GM12878 (cell line): ENCODE results near the gene PSG11. TPM values are rescaled to one million over a fixed set of nuclear protein-coding genes. Genes with fewer than 3 reads are reported as not detected.
"Not testable (repeated sequence)": the region's sequence is repeated elsewhere in the genome, so short reads cannot be mapped to it uniquely, and the experiment has no call there.

Experiments used
- ATAC-seq: fragments of 200-7000 bp; cut with Tn5 transposase; 3 replicates; pipeline ENCODE4 v1.9.1; 2020; ENCODE audit warnings: mild to moderate bottlenecking, moderate library complexity
- BruUV-seq: library from RNA; stranded (reverse); fragments of 400-500 nt; replicated peaks from 2 replicates; lab custom pipeline; 2021; lab: Mats Ljungman, UMichigan
- CTCF ChIA-PET: fragments of 300-600 bp; sonication (Branson Sonifier 250); formaldehyde crosslinking; extraction: SDS; loops from one replicate; lab custom pipeline; 2021; ENCODE audit warnings: inconsistent platforms; lab: Yijun Ruan, JAX
- POLR2A ChIA-PET: fragments of 350-600 bp; formaldehyde crosslinking; extraction: SDS; loops from one replicate; lab custom pipeline; 2021; ENCODE audit warnings: inconsistent platforms; lab: Charles Lee
- RAD21 ChIA-PET: fragments of 300-600 bp; sonication (Branson Sonifier 250); formaldehyde crosslinking; loops from one replicate; lab custom pipeline; 2023; ENCODE audit warnings: antibody characterized with exemption; ENCODE audit not compliant: unreplicated experiment; lab: Charles Lee
- SMC1A ChIA-PET: fragments of 300-600 bp; sonication (Branson Sonifier 250); formaldehyde crosslinking; loops from one replicate; lab custom pipeline; 2023; ENCODE audit not compliant: unreplicated experiment, uncharacterized antibody; lab: Charles Lee
- DNase-seq: peaks from one replicate; pipeline ENCODE4 v3.0.0-alpha.2; 2011; ENCODE audit warnings: low read depth, low spot score
- FAIRE-seq: peaks from 3 replicates; lab custom pipeline; 2011; peaks lifted over from hg19 to GRCh38; lab: Jason Lieb, UNC
- H2AFZ ChIP-seq: 2 replicates; pipeline ENCODE4 v1.6.0; 2011; ENCODE audit warnings: low read depth, low read length, control low read depth; ENCODE audit not compliant: control insufficient read depth
- H3K27ac ChIP-seq: 2 replicates; pipeline ENCODE4 v1.5.1; 2011; ENCODE audit warnings: control low read depth; ENCODE audit not compliant: control insufficient read depth, insufficient read depth
- H3K27me3 ChIP-seq, 2 experiments: replicated peaks in 1 of 2; 2 replicates each; pipeline versions ENCODE4 v1.6.0 to v1.6.1; 2011; ENCODE audit warnings: low read length in 1 of 2; ENCODE audit not compliant: control insufficient read depth in 2 of 2, insufficient read depth in 2 of 2
- H3K36me3 ChIP-seq, 2 experiments: 2 replicates each; pipeline ENCODE4 v1.5.1; 2011; ENCODE audit warnings: low read length in 1 of 2; ENCODE audit not compliant: control insufficient read depth in 2 of 2, insufficient read depth in 2 of 2
- H3K4me1 ChIP-seq: 2 replicates; pipeline ENCODE4 v1.6.1; 2011; ENCODE audit warnings: mild to moderate bottlenecking, low read length, moderate library complexity, mixed read lengths; ENCODE audit not compliant: control insufficient read depth, insufficient read depth
- H3K4me2 ChIP-seq: 2 replicates; pipeline ENCODE4 v1.6.0; 2011; ENCODE audit warnings: control low read depth; ENCODE audit not compliant: control insufficient read depth, insufficient read depth
- H3K4me3 ChIP-seq: fragments of 200-600 bp; sonication (generic); 2 replicates; pipeline ENCODE4 v1.5.1; 2016
- H3K79me2 ChIP-seq: 2 replicates; pipeline ENCODE4 v1.6.0; 2011; ENCODE audit warnings: low read length; ENCODE audit not compliant: control insufficient read depth, insufficient read depth
- H3K9ac ChIP-seq: 2 replicates; pipeline ENCODE4 v1.8.0; 2011; ENCODE audit warnings: low read length, control low read depth, mixed read lengths; ENCODE audit not compliant: control insufficient read depth, insufficient read depth
- H3K9me3 ChIP-seq: replicated peaks from 3 replicates; pipeline ENCODE4 v1.5.1; 2011; ENCODE audit warnings: mild to moderate bottlenecking, low read length; ENCODE audit not compliant: control insufficient read depth, insufficient read depth
- H4K20me1 ChIP-seq: 2 replicates; pipeline ENCODE4 v1.6.0; 2011; ENCODE audit not compliant: control insufficient read depth, insufficient read depth
- WGBS: methylation state at CpG from one replicate; pipeline ENCODE4 v1.1.6; 2016; ENCODE audit warnings: low lambda C conversion rate; ENCODE audit not compliant: insufficient replicate concordance, insufficient coverage; ENCODE audit errors: missing lambda C conversion rate; 5-methylcytosine and 5-hydroxymethylcytosine counted together
- in situ Hi-C: fragments of 300-500 bp; cut with MboI; formaldehyde crosslinking; loops from 9 replicates; pipeline ENCODE4 v1.14.3; 2018; ENCODE audit warnings: mixed read lengths
- intact Hi-C: fragments of 100-400 bp; cut with micrococcal nuclease; formaldehyde crosslinking; loops from one replicate; pipeline ENCODE4 v1.14.2; 2022; ENCODE audit not compliant: unreplicated experiment
- polyA plus RNA-seq, 11 experiments: library from polyadenylated mRNA; depleted of rRNA in 4 of 11; unstranded in 6 of 11; stranded (reverse) in 5 of 11; fragments of >200 nt; fragmentation: Nextera tagmentation in 4 of 11; fragmentation: Illumina TruSeq in 1 of 11; extraction: Ambion mirVana in 4 of 11; extraction: Trizol in 1 of 11; gene quantifications; 1 replicate in 1 of 11; 2 replicates in 10 of 11; pipeline versions ENCODE4 v1.2.1 to v1.2.3, GENCODE V29; 2011 to 2016; ENCODE audit warnings: inconsistent platforms in 2 of 11, missing spikeins in 2 of 11, low read depth in 1 of 11
- total RNA-seq, 4 experiments: library from RNA; depleted of rRNA in 3 of 4; stranded (reverse); fragments of >200 nt in 3 of 4; fragmentation: Illumina TruSeq in 1 of 4; extraction: Trizol in 1 of 4; gene quantifications; 2 replicates each; pipeline versions ENCODE4 v1.2.1 to v1.2.3, GENCODE V29; 2013 to 2021

The PSG11 gene
- total and polyA plus RNA-seq, 10 of the 15 experiments (the other 5 are each of a cell fraction or from before 2014, with no cell fraction given), result not detected

- in situ Hi-C loops, H3K4me3 ChIP-seq, FAIRE-seq, RAD21 ChIA-PET, CTCF ChIA-PET, H3K27ac ChIP-seq, H4K20me1 ChIP-seq, H3K9ac ChIP-seq, SMC1A ChIA-PET, H3K4me2 ChIP-seq, H3K36me3 ChIP-seq, H2AFZ ChIP-seq, POLR2A ChIA-PET, H3K79me2 ChIP-seq, intact Hi-C loops, H3K9me3 ChIP-seq, DNase-seq, ATAC-seq, H3K27me3 ChIP-seq, BruUV-seq, H3K4me1 ChIP-seq: not testable (repeated sequence)
- 0% methylated on average over 2 of the region's 2 CpGs for WGBS
These were observed 20.3 kb upstream of the PSG11 start for GRCh38 chr19:43046578-43046977.

- 0% methylated on average over 1 of the region's 1 CpG for WGBS
- POLR2A ChIA-PET, FAIRE-seq, H3K79me2 ChIP-seq, RAD21 ChIA-PET, H3K4me1 ChIP-seq, H3K9me3 ChIP-seq, H3K27me3 ChIP-seq, in situ Hi-C loops, SMC1A ChIA-PET, H3K9ac ChIP-seq, H4K20me1 ChIP-seq, H3K4me2 ChIP-seq, BruUV-seq, intact Hi-C loops, H3K4me3 ChIP-seq, H3K27ac ChIP-seq, CTCF ChIA-PET, H3K36me3 ChIP-seq, ATAC-seq, DNase-seq, H2AFZ ChIP-seq: not testable (repeated sequence)
These were observed 17.4 kb upstream of the PSG11 start for GRCh38 chr19:43043492-43044180.
